ENCODE data around the gene SCAI.
"Not testable (repeated sequence)": the region's sequence is repeated elsewhere in the genome, so short reads cannot be mapped to it uniquely, and the experiment has no call there.

The SCAI gene

DNA sequence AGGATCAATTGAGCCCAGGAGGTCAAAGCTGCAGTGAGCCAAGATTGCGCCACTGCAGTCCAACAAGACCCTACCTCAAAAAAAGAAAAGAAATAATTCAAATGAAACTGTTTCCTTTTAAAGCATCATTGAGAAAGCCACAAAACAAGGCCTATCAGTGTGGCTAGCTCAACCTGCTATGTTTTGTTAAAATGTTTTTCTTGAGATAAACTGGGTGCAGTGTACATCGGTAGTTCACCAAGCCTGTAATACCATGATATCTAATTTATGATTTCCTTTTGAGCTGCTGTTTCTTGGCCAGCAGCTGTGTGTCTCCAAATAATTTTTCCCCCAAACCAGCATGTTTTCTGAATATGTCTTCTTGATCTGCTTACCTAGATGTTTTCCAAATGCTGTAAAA is 105.2 kb downstream of the SCAI start:
- no peak for DNase-seq (ENCODE audit: low read depth in 1 of 2, low spot score in 1 of 2)

DNA sequence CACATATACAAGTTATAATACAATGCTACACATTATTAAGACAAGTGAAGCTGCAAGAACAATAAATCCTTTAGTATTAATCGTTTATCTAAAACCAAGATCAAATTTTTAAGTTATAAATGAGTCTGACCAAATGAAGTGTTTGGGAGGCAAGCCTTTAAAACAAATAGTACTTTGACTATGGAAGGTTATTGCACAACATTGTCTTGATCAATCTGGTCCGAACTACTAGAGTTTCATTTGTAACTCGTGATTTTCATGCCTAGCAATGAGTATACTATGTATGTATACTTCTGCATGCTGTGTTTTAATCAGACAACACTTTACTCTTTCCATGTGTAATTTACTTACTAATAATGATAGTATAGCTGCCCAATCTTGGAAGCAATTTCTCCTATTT is 115.3 kb downstream of the SCAI start:
- DNase-seq (ENCODE audit: low read depth in 1 of 2, low spot score in 1 of 2): no peak

DNA sequence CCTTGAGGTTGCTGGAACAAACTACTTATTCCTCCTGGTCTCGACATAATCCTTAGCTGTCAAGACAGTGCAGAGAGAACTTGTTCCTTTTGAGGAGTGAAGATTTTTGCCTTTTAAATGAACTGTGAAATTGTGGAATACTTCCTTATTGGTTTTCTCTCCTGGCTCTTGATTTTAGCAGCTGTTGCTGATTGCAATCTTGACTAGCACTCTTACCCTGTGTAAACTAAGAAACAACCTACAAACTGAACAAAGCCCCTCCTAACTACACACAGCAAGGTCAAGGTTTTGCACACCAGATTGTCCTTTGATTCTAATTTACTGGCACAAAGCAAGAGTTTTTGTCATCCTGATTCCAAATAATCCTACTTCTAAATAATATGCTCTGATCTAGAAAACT is 118.4 kb downstream of the SCAI start:
- DNase-seq (ENCODE audit: low read depth in 1 of 2, low spot score in 1 of 2): no peak

- DNase-seq (ENCODE audit: low read depth in 1 of 2, low spot score in 1 of 2): no peak
Measured at GRCh38 chr9:125021069-125021468, 122.3 kb downstream of the SCAI start.

DNA sequence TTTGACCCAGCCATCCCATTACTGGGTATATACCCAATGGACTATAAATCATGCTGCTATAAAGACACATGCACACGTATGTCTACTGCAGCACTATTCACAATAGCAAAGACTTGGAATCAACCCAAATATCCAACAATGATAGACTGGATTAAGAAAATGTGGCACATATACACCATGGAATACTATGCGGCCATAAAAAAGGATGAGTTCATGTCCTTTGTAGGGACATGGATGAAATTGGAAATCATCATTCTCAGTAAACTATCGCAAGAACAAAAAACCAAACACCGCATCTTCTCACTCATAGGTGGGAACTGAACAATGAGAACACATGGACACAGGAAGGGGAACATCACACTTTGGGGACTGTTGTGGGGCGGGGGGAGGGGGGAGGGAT is 127.7 kb downstream of the SCAI start:
- not testable (repeated sequence) for DNase-seq (ENCODE audit: low read depth in 1 of 2, low spot score in 1 of 2)

DNA sequence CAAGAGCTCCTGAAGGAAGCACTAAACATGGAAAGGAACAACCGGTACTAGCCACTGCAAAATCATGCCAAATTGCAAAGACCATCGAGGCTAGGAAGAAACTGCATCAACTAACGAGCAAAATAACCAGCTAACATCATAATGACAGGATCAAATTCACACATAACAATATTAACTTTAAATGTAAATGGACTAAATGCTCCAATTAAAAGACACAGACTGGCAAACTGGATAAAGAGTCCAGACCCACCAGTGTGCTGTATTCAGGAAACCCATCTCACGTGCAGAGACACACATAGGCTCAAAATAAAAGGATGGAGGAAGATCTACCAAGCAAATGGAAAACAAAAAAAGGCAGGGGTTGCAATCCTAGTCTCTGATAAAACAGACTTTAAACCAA is 131.3 kb downstream of the SCAI start:
- not testable (repeated sequence) for DNase-seq (ENCODE audit: low read depth in 1 of 2, low spot score in 1 of 2)

GRCh38 chr9:125008599-125008998 is 134.7 kb downstream of the SCAI start:
- no peak for DNase-seq (ENCODE audit: low read depth in 1 of 2, low spot score in 1 of 2)

- no peak for DNase-seq (ENCODE audit: low read depth in 1 of 2, low spot score in 1 of 2)
Measured at GRCh38 chr9:125003332-125003731, 140.0 kb downstream of the SCAI start.

DNA sequence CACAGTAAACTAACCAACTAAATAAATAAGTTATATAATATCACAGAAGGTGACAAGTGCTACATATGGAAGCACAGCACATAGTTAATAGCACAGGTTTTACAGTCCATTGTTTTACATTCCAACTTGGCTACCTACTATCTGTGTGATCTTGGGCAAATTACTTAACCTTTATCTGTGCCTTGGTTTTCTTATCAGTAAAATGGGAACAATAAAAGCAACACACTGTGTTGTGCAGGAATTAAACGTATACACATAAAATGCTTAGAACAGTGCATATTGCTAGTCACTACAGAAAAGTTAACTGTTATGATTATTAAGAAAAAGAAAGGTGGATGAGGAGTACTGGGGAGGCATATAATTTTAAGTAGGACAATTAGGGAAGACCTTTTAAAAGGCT is 159.6 kb downstream of the SCAI start:
- no peak for DNase-seq (ENCODE audit: low read depth in 1 of 2, low spot score in 1 of 2)

DNA sequence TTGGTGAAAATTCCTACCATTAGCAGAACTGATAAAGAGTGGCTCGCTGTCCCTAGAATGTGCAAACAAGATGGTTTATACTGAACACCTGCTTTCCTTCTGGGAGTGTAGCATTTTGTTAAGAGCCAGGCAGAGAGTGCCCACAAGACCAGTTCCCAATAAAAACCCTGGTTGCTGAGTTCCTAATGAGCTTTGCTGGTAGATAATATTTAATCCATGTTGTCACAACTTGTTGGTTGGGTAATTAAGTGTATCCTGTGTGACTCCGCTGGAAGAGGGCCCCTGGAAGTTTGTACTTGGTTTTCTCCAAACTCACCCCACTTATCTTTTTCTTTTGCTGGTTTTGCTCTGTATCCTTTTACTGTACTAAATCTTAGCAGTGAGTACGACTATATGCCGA is 162.9 kb downstream of the SCAI start:
- DNase-seq (ENCODE audit: low read depth in 1 of 2, low spot score in 1 of 2): no peak

DNA sequence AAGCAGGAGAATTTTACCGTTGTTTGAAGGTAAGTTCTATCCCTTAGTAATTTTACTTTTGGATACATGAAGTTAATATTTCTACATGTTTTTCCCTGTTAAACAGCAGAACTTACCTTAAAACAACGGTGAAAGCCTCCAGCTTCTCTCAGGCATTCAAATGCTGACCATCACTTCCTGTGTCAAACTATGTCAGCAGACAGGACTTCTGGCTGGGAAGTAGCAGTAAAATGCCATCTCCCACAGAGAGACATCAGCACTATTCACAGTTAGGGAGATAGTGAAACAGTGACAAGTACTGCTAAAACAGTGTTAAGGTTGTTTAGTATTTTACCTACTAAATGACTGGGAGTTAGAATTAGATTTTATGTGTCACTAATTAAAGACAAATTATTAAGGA is 168.2 kb downstream of the SCAI start:
- no peak for DNase-seq (ENCODE audit: low read depth in 1 of 2, low spot score in 1 of 2)

- no peak for DNase-seq (ENCODE audit: low read depth in 1 of 2, low spot score in 1 of 2)
Measured at GRCh38 chr9:124973807-124974206, 169.5 kb downstream of the SCAI start.

DNA sequence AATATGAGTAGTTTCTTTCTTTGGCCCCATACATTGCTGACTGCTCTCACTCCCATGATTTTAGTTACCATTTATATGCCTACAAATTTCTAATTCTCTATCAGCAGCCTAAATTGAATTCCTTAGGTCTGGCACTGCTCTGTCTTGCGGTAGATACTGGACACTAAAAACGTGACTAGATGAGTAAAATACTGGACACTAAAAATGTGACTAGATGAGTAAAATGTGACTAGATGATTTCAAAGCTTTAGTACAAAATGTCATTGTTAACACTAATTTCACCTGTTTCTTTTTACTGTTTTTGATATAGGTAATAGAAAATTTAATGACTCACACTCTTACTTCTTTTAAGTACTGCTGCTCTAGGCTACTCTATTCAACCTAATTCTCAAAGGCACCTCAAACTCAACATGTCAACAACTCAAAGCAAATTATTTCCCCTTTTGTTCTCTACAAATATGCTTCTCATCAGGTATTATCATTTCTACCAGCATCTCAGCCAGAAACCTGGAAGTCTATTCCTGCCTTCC is 171.0 kb downstream of the SCAI start:
- no peak for DNase-seq (ENCODE audit: low read depth in 1 of 2, low spot score in 1 of 2)

- DNase-seq (ENCODE audit: low read depth in 1 of 2, low spot score in 1 of 2): no peak
Measured at GRCh38 chr9:124969401-124969800, 173.9 kb downstream of the SCAI start.

- no peak for DNase-seq (ENCODE audit: low read depth in 1 of 2, low spot score in 1 of 2)
Measured at GRCh38 chr9:124968238-124968637, 175.1 kb downstream of the SCAI start.

DNA sequence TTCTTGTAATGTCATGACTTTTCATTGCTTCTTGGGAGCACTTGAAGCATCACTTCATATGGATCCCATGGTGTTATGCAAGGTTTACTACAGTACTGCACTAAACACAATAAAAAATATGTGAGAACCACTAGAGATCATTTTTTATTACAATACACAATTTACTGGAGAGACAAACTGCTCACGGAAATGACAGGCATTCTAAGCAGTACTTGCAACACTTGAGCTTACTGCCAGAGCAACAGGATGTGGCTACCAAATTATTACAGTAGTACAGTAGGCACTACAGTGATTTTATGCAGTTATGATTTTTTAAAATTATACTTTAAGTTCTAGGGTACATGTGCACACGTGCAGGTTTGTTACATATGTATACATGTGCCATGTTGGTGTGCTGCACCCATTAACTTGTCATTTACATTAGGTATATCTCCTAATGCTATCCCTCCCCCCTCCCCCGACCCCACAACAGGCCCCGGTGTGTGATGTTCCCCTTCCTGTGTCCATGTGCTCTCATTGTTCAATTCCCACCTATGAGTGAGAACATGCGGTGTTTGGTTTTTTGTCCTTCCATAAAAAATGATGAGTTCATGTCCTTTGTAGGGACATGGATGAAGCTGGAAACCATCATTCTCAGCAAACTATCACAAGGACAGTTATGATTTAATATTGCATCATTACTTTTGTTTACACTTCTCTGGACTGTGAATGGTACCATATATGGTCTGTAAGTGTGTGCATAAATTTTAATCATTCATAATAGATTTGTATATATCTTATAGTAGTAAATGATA is 177.4 kb downstream of the SCAI start:
- not testable (repeated sequence) for DNase-seq (ENCODE audit: low read depth in 1 of 2, low spot score in 1 of 2)

GRCh38 chr9:124964604-124965003 is 178.7 kb downstream of the SCAI start:
- DNase-seq (ENCODE audit: low read depth in 1 of 2, low spot score in 1 of 2): no peak

DNA sequence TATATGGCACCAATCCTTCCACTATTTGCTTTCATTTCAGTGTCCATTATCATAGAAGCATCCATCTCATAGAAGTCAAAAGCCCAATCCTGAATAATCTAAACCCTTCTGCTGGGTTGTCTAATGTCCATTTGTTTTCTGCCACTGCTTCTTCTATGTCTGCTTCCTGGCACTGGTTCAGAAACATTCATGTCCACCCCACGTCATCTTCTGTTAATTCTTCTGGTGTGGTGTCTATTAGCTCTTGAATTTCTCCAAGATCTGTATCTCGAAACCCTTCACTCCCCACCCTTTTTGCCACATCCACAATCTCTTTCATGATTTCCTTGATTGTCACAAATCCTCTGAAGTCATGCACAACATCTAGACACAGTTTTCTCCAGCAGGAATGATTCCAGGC is 179.3 kb downstream of the SCAI start:
- DNase-seq (ENCODE audit: low read depth in 1 of 2, low spot score in 1 of 2): no peak

GRCh38 chr9:124960409-124960752 is 182.9 kb downstream of the SCAI start:
- no peak for DNase-seq (ENCODE audit: low read depth in 1 of 2, low spot score in 1 of 2)

DNA sequence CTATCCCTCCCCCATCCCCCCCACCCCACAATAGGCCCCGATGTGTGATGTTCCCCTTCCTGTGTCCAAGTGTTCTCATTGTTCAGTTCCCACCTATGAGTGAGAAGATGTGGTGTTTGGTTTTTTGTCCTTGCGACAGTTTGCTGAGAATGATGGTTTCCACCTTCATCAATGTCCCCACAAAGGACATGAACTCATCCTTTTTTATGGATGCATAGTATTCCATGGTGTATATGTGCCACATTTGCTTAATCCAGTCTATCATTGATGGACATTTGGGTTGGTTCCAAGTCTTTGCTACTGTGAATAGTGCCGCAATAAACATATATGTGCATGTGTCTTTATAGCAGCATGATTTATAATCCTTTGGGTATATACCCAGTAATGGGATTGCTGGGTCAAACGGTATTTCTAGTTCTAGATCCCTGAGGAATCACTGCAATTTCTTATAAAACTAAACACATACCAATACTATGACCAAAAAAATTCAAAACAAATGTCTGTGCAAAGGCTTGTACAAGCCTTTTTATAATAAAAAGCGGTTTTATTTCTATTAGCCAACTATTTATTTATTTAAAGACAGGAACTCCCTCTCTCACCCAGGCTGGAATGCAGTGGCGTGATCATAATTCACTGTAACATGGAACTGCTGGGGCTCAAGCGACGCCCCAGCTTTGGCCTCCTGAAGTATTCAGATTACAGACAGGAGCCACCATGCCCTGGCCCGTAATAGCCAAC is 183.5 kb downstream of the SCAI start:
- not testable (repeated sequence) for DNase-seq (ENCODE audit: low read depth in 1 of 2, low spot score in 1 of 2)

GRCh38 chr9:124954255-124954654 is 189.1 kb downstream of the SCAI start:
- no peak for DNase-seq (ENCODE audit: low read depth in 1 of 2, low spot score in 1 of 2)

DNA sequence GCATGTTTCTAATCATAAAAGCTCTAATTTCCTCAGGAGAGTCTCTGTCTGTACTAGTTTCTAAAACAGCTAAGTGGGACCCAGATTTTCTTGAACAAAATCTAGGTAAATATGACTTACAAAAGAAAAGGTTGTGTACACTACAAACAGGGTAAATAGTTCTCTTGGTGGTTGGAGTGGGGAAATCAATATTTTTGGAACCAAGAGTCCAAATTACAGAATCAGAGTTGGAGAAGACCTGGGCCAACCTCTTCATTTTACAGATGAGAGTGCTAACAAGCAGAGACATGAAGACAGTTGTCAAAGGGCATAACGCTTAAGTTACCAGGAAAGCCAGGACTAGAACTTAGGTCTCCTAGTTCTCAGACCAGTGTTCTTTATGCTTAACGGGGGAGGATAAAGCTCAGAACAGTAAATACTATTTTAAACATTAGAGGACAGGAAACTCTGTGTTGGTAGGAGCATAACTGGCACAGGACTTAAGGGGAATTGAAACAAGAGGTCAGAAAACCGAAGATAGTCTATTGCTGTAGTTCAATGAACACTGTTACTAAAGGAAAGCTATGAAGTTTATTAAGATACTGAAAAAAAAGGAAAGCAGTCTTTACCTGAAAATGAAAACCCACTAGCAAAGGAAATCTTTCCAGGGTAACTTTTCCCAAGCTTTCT is 193.1 kb downstream of the SCAI start:
- DNase-seq (ENCODE audit: low read depth in 1 of 2, low spot score in 1 of 2): no peak

Data from activated CD4-positive, alpha-beta T cell treated with anti-CD3 and anti-CD28 coated beads, Interleukin-2, amount 50 U/mL, for 24 hours (primary cell).